ENCODE results near the gene LSMEM2.

The LSMEM2 gene

DNA sequence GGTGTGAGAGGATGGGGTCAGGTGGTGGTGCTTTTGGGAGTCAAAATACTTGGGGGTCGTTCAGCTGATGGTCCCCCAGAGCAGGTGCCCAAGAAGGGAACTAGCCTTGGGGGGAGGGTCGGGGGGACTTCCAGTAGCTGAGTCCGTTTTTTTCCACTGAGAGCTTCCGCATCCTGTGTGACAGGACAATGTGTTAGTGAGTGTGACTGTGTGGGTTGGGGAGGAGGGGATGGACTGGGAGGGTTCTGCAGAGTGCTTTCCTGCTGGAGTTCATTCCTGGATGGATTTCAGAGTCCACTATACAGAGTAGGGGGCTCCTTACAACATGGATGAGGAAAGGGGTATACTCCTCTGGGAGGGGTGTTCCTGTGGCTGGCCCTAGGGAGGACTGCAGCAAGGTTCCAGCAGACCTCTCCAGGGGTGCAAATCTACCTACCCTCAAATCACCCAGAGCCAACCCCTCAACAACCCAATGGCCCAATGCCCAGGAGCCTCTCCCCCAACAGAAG lies 44.3 kb downstream of the LSMEM2 start:
- TF ChIP-seq, protein P1, sequence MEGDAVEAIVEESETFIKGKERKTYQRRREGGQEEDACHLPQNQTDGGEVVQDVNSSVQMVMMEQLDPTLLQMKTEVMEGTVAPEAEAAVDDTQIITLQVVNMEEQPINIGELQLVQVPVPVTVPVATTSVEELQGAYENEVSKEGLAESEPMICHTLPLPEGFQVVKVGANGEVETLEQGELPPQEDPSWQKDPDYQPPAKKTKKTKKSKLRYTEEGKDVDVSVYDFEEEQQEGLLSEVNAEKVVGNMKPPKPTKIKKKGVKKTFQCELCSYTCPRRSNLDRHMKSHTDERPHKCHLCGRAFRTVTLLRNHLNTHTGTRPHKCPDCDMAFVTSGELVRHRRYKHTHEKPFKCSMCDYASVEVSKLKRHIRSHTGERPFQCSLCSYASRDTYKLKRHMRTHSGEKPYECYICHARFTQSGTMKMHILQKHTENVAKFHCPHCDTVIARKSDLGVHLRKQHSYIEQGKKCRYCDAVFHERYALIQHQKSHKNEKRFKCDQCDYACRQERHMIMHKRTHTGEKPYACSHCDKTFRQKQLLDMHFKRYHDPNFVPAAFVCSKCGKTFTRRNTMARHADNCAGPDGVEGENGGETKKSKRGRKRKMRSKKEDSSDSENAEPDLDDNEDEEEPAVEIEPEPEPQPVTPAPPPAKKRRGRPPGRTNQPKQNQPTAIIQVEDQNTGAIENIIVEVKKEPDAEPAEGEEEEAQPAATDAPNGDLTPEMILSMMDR (IDR thresholded peaks at IDR 0.05; ENCODE audit: insufficient read depth, low read depth, low read length, missing control alignments) = no peak
- no peak for DNase-seq (ENCODE audit: low read depth)
- H3K4me3 ChIP-seq (ENCODE audit: low read depth, low read length) = no peak overlapping the region

DNA sequence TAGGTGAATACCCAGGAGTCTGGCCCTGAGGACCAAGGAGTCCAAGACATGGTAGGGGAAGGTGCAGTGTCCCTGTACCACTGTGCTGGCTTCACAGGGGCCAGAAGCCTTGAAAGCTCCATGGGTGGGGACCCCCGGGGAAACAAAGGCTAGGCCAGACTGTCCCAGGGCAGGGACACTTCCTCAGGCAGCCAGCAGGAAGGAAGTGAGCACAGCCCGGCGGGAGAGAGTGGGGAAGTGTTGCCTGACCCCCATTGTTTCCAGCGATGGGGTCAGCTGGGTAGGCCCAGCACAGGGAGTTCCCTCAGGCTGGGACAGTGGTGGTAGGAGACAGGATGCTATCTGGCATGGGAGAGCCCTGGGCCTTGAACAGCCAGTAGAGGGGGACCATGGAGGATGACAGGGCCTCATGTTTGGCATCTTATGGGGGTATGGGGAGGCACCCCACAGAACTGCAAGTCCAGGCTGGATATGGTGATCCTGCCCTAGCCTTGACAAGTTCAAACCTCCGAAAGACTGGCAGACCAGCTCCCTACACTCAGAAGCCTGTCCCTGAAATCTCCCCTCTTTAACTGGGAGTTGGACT lies 44.8 kb downstream of the LSMEM2 start:
- TF ChIP-seq, protein P1 (IDR thresholded peaks at IDR 0.05; ENCODE audit: insufficient read depth, low read depth, low read length, missing control alignments) = no peak
- DNase-seq (ENCODE audit: low read depth) = no peak
- H3K4me3 ChIP-seq (ENCODE audit: low read depth, low read length) = no peak overlapping the region

DNA sequence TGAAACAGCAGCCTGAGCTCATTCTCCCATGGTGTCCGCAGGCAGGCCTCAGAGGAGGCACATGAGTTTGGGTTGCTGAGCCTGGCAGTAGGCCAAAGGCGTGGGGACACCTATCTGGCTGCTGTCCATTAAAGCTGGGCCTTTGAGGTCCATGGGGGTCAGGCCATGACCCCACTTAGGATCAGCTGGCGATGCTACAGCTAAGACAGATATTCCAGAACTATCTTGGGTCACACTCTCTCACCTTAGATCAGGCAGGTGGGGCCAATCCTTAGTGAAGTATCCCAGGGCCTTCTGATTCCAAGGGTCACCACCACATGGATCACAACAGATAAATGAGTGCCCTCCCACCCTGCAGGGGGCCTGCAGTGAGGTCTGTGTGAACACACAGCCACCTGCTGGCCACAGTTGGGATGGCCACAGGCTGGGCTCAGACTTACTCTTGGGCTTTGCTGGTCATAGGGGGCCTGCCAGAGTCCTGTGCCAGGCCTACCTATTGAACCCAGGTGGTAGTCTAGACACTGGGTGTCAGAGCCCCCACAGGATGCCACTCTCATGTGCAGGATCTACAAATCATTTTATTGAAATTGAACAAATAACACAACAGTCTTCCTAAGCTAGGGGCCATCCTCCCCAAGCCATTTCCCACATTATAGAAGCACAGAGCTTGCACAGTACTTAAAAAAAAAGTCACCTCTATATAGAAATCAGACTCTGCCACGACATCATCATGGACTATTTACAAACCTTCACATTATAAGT lies 45.6 kb downstream of the LSMEM2 start:
- no peak overlapping the region for H3K4me3 ChIP-seq (ENCODE audit: low read depth, low read length)
- peak; percentile 72 for DNase-seq (ENCODE audit: low read depth)
- TF ChIP-seq, protein P1 (IDR thresholded peaks at IDR 0.05; ENCODE audit: insufficient read depth, low read depth, low read length, missing control alignments) = peak; percentile 81

DNA sequence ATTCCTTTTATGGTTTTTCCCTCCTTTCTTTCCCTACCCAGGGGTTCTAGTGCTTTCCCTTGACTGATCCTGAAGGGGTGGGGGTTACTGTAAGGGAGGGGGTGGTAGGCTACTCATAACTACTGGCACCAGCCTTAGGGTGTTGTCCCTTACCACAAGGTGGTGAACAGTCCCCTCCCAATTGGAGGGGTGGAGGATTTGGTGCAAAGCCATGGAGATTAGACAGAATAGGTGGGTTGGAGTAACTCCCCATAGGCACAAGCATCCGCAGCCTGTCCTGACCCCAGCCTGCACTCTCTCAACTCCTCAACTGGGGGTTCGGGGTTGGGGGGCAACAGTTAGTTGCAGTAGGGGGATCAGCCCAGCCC lies 46.2 kb downstream of the LSMEM2 start:
- TF ChIP-seq, protein P1 (IDR thresholded peaks at IDR 0.05; ENCODE audit: insufficient read depth, low read depth, low read length, missing control alignments) = no peak
- no peak overlapping the region for H3K4me3 ChIP-seq (ENCODE audit: low read depth, low read length)
- no peak for DNase-seq (ENCODE audit: low read depth)

DNA sequence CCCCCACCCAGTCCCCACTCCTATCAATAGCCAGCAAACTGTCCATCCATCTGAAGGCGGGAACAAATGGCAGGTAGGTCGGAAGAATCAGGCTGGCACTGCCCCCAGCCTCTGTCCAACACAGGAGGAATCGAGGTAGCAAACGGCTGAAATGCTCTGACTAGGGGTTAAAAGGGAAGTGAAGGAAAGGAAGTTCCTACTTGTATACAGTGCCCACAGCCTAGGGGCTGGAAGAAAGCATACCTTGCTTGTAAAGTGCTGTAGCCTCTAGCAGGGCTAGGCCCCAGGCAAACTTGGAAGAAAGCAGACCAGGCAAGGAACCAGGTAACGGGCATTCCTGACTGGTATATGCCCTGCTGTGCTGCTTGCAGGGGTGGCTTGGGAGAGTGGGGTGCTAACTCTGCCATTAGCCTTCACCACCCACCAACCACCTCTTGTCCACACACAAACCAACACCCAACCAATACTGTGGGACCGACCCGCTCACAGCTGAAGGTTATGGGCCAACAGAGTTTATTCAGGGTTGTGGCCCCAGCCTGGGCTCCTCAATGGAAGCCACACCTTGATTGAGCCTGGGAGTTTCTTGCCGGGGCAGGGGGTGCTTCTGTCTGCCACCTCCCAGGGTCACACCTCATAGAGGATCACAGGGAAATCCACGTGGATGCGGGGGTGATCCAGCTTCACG lies 46.8 kb downstream of the LSMEM2 start:
- TF ChIP-seq, protein P1 (IDR thresholded peaks at IDR 0.05; ENCODE audit: insufficient read depth, low read depth, low read length, missing control alignments) = no peak
- no peak overlapping the region for H3K4me3 ChIP-seq (ENCODE audit: low read depth, low read length)
- no peak for DNase-seq (ENCODE audit: low read depth)

DNA sequence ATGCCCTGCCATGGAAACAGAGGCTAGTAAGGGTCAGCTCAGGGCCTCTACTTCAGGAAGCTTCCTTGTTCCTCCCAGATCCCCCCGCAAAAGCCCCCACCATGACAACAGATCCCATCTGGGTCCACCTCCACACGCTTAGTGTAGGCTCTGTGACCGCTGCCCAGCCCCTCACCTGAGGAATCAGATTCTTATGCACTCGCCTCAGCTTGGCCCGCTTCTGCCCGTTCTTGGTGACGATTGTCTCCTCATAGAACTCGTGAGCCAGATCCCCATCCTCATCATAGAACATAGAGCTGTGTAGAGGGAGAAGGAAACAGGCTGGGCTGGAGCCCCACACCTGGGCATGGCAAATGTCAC lies 47.3 kb downstream of the LSMEM2 start:
- DNase-seq (ENCODE audit: low read depth) = no peak
- TF ChIP-seq, protein P1 (IDR thresholded peaks at IDR 0.05; ENCODE audit: insufficient read depth, low read depth, low read length, missing control alignments) = no peak
- H3K4me3 ChIP-seq (ENCODE audit: low read depth, low read length) = no peak overlapping the region

Measured in GM12865 (cell line).